Liver (tissue), 3 donors: Measurements from ENCODE around the gene ZSWIM4.

Experiments
- RAD21 ChIP-seq, 2 donors: IDR thresholded peaks; 2 replicates each; pipeline ENCODE4 v1.6.1; 2016; ENCODE audit warnings: antibody characterized with exemption in 2 of 2, mild to moderate bottlenecking in 2 of 2
- TF ChIP-seq, protein P1 (sequence below): fragments of 150-350 bp; IDR thresholded peaks from 2 replicates; pipeline ENCODE4 v1.5.1; 2017; ENCODE audit warnings: improper control_type of control experiment, low read depth, low read length; ENCODE audit not compliant: missing input control
- donor health status: healthy.
- donor health status: healthy.

DNA sequence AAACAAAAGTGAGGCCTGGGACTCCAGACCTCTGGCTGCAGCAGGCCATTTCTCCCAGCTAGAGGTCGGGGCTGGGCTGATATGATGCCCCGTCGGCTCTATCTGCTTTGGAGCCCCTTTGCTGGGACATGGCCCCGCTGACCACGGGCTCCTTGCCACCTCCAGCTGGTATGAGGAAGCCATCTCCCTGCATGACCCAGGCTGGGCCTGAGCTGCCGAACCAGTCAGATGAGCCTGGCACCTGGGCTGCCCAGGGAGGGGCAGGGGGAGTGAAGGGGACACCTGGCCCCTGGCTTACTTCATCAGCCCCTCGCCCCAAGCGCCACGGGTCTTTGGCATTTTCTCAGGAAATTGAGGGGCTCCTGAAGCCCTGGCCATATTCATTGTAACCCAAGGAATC lies 7.8 kb downstream of the ZSWIM4 start:
- TF ChIP-seq, protein P1, sequence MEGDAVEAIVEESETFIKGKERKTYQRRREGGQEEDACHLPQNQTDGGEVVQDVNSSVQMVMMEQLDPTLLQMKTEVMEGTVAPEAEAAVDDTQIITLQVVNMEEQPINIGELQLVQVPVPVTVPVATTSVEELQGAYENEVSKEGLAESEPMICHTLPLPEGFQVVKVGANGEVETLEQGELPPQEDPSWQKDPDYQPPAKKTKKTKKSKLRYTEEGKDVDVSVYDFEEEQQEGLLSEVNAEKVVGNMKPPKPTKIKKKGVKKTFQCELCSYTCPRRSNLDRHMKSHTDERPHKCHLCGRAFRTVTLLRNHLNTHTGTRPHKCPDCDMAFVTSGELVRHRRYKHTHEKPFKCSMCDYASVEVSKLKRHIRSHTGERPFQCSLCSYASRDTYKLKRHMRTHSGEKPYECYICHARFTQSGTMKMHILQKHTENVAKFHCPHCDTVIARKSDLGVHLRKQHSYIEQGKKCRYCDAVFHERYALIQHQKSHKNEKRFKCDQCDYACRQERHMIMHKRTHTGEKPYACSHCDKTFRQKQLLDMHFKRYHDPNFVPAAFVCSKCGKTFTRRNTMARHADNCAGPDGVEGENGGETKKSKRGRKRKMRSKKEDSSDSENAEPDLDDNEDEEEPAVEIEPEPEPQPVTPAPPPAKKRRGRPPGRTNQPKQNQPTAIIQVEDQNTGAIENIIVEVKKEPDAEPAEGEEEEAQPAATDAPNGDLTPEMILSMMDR: no peak
- TF ChIP-seq RAD21 (IDR thresholded peaks at IDR 0.05): no peak
